K562 treated with DMSO at 1 percent for 24 hours (cell line): ENCODE results near the gene CCDC74B. TPM values are rescaled to one million over a fixed set of nuclear protein-coding genes. Genes with fewer than 3 reads are reported as not detected.

ENCODE experiments used
- total RNA-seq: library from RNA; unstranded; fragments of 300-600 nt; gene quantifications from 2 replicates; pipeline ENCODE4 v1.2.3, GENCODE V29; 2022; ENCODE audit warnings: low read depth; ENCODE audit not compliant: insufficient read depth

The CCDC74B gene
- 1.0 and 4.3 TPM in 2 replicates for total RNA-seq

GRCh38 chr2:130145006-130145414 lies at the start of gene CCDC74B:
Gene CCDC74B (minus strand): TSS chr2:130145112. CDS start chr2:130144996, 116 bp downstream.

GRCh38 chr2:130181880-130182682 lies 37.2 kb upstream of the CCDC74B start, which contains the start of gene MZT2B:
Gene MZT2B (plus strand): TSS chr2:130182262. CDS start chr2:130182283, 21 bp downstream.

GRCh38 chr2:130181325-130181879 lies 36.5 kb upstream of the CCDC74B start, which contains the start of gene SMPD4:
Gene SMPD4 (minus strand): TSS chr2:130181602. CDS start chr2:130176592, 5,010 bp downstream.

GRCh38 chr2:130129120-130129829 lies 15.6 kb downstream of the CCDC74B start, which contains the start of gene POTEF:
Gene POTEF (minus strand): TSS chr2:130129222. CDS start chr2:130120515, 8,707 bp downstream.

Other genes starting within 250 kb of the CCDC74B start
- gene RAB6C, start 165.4 kb downstream of the CCDC74B start, total RNA-seq: not detected in 2 replicates
- not detected in 2 replicates for gene POTEF, start 15.9 kb downstream of the CCDC74B start, total RNA-seq
- gene SMPD4, start 36.5 kb upstream of the CCDC74B start, total RNA-seq: 74.5 and 74.9 TPM in 2 replicates
- 483 and 496 TPM in 2 replicates for gene MZT2B, start 37.1 kb upstream of the CCDC74B start, total RNA-seq
- gene TUBA3E, start 53.3 kb upstream of the CCDC74B start, total RNA-seq: 0.19 TPM in 1 of 2 replicates, not detected in the other
- gene IMP4, start 197.8 kb upstream of the CCDC74B start, total RNA-seq: 87.9 and 93.8 TPM in 2 replicates
- 41.8 TPM in 2 replicates for gene PTPN18, start 210.9 kb upstream of the CCDC74B start, total RNA-seq